GM12875 (cell line): ENCODE measurements around the gene BDKRB2.

Source experiments
- H3K4me3 ChIP-seq: one replicate; pipeline ENCODE4 v1.5.1; 2011; ENCODE audit warnings: low read depth, low read length, control low read depth
- TF ChIP-seq, protein P1 (sequence below): IDR thresholded peaks from 2 replicates; pipeline ENCODE4 v1.5.1; 2011; ENCODE audit warnings: low read depth, mild to moderate bottlenecking, control low read depth, inconsistent platforms, low read length, moderate library complexity, borderline replicate concordance; ENCODE audit not compliant: insufficient read depth

The BDKRB2 gene

DNA sequence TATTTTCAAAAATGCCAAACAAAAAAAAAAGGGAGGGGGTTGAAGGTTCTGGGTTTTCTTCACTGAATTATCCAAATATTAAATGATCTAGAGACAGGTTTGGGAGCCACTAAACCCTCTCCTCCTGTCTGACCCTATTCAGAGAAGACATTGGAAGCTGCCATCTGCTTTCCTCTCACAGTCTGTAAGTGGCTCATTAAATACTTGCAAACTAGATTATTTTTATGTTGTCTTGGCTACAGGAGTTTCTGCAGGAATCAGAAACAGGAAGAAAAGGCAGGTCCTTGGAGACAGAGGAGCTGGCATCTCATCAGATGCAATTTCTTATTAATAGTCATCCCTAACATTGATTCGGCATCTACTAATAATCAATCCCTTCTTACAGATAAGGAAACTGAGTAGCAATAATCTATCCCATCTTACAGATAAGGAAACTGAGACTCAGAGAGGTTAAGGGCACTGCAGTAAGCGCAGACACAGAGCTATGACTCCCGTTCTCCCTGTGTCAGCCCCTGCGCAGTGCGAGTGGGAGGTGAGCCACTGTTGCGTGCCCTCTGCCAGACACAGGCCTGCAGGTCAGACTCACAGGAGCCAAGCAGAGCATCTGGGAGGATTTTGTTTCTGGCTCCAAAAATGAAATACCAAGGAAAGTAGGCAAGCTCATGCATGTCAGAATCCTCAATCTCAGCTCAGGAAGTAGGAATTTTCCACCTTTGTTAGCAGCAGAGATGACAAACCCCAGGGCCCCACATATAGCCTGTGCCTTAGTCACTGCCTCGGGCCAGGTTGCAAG lies 11.0 kb downstream of the BDKRB2 start:
- H3K4me3 ChIP-seq = no peak overlapping the region
- TF ChIP-seq, protein P1, sequence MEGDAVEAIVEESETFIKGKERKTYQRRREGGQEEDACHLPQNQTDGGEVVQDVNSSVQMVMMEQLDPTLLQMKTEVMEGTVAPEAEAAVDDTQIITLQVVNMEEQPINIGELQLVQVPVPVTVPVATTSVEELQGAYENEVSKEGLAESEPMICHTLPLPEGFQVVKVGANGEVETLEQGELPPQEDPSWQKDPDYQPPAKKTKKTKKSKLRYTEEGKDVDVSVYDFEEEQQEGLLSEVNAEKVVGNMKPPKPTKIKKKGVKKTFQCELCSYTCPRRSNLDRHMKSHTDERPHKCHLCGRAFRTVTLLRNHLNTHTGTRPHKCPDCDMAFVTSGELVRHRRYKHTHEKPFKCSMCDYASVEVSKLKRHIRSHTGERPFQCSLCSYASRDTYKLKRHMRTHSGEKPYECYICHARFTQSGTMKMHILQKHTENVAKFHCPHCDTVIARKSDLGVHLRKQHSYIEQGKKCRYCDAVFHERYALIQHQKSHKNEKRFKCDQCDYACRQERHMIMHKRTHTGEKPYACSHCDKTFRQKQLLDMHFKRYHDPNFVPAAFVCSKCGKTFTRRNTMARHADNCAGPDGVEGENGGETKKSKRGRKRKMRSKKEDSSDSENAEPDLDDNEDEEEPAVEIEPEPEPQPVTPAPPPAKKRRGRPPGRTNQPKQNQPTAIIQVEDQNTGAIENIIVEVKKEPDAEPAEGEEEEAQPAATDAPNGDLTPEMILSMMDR = no peak

GRCh38 chr14:96216627-96217026 lies 12.0 kb downstream of the BDKRB2 start:
- TF ChIP-seq, protein P1 = no peak
- no peak overlapping the region for H3K4me3 ChIP-seq

GRCh38 chr14:96217376-96217913 lies 12.8 kb downstream of the BDKRB2 start:
- TF ChIP-seq, protein P1 = no peak
- no peak overlapping the region for H3K4me3 ChIP-seq

GRCh38 chr14:96221109-96221650 lies 16.5 kb downstream of the BDKRB2 start:
- TF ChIP-seq, protein P1 = no peak
- no peak overlapping the region for H3K4me3 ChIP-seq

DNA sequence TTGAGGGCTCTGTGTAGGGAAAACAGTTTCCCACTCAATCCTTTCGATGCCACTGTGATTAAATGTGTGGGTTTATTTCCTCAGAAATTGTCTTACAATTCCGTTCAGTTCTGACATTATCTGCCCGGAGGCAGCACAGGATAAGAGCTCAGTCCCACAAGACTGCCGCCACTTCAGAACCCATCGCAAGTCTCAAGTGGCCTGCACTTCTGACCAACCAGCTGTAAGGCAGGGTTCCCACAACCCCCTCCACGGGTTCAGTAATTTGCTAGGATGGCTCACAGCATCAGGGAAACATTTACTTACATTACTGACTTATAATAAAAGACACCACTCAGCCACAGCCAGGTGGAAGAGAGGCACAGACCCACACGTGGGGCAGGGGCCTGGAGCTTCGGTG lies 17.2 kb downstream of the BDKRB2 start:
- no peak overlapping the region for H3K4me3 ChIP-seq
- TF ChIP-seq, protein P1 = no peak

GRCh38 chr14:96224480-96225096 lies 19.9 kb downstream of the BDKRB2 start:
- TF ChIP-seq, protein P1 = no peak

More at GRCh38 chr14:96224480-96225096, 19.9 kb downstream of the BDKRB2 start:
- H3K4me3 ChIP-seq = no peak overlapping the region
